Ishikawa (cell line): Measurements from ENCODE around the gene HSD17B13.

Source experiments
- EP300 ChIP-seq: IDR thresholded peaks from 2 replicates; pipeline ENCODE4 v1.6.1; 2012; ENCODE audit warnings: borderline replicate concordance
- FOXM1 ChIP-seq: IDR thresholded peaks from 2 replicates; pipeline ENCODE4 v1.6.1; 2012; ENCODE audit warnings: low read depth, borderline replicate concordance
- MAX ChIP-seq: IDR thresholded peaks from 2 replicates; pipeline ENCODE4 v1.6.1; 2012
- RAD21 ChIP-seq: IDR thresholded peaks from 2 replicates; pipeline ENCODE4 v1.6.1; 2012; ENCODE audit warnings: low read depth
- TAF1 ChIP-seq: IDR thresholded peaks from 2 replicates; pipeline ENCODE4 v1.6.1; 2012; ENCODE audit warnings: low read depth, mild to moderate bottlenecking
- TEAD4 ChIP-seq: IDR thresholded peaks from 2 replicates; pipeline ENCODE4 v1.6.1; 2012
- USF1 ChIP-seq: IDR thresholded peaks from 2 replicates; pipeline ENCODE4 v1.6.1; 2012
- YY1 ChIP-seq: IDR thresholded peaks from 2 replicates; pipeline ENCODE4 v1.6.1; 2012; ENCODE audit warnings: low read depth

- TF ChIP-seq EP300: no peak
- TF ChIP-seq TEAD4: no peak
- no peak for TF ChIP-seq YY1
- TF ChIP-seq USF1: no peak
- no peak for TF ChIP-seq RAD21
- no peak for TF ChIP-seq MAX
- TF ChIP-seq FOXM1: no peak
- TF ChIP-seq TAF1: no peak
Observed at GRCh38 chr4:87274327-87274726, 48.4 kb downstream of the HSD17B13 start.
